NK-92 (cell line): ENCODE measurements around the gene NDUFC2.
"Not testable (repeated sequence)": the region's sequence is repeated elsewhere in the genome, so short reads cannot be mapped to it uniquely, and the experiment has no call there.

Source experiments
- DNase-seq: peaks from one replicate; lab custom pipeline; 2025; ENCODE audit not compliant: unreplicated experiment; lab: John Stamatoyannopoulos, UW

Gene NDUFC2

DNA sequence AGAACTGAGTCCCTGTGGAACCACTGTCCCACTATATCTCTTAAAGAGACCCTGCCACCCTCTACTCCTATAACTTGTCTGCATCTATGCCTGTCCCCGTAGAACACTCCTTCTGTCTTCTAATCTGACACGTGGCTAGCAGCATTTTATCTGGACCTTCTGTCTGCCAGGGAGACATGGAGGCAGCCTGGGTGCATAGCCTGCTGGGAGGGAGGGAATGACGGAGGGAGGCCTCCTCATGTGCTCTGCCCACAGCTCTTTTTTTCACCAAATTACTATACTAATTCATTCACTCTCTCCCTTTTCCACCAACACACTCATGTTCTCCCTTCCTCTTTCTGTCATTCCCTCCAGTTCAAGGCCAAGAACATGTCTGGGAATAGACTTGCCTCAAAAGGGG lies 23.6 kb downstream of the NDUFC2 start:
- no peak for DNase-seq

DNA sequence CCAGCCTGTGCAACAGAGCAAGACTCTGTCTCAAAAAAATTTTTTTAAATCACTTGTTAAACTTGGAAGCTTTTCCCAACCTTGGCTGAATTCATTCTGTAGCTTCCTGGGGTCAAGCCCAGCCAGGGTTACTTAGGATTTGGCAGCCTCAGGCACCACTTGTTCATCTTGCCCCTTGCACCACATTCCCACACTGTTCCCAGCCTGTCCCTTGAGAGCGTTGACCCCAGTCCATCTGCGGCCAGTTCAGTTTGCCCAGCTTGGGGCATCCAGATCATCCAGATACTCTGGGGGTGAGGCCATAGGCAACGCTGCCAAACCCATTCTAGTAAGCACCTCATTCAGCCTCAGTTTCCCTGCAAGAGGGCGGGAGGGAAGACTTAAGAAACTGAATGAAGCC lies 24.7 kb downstream of the NDUFC2 start:
- no peak for DNase-seq

DNA sequence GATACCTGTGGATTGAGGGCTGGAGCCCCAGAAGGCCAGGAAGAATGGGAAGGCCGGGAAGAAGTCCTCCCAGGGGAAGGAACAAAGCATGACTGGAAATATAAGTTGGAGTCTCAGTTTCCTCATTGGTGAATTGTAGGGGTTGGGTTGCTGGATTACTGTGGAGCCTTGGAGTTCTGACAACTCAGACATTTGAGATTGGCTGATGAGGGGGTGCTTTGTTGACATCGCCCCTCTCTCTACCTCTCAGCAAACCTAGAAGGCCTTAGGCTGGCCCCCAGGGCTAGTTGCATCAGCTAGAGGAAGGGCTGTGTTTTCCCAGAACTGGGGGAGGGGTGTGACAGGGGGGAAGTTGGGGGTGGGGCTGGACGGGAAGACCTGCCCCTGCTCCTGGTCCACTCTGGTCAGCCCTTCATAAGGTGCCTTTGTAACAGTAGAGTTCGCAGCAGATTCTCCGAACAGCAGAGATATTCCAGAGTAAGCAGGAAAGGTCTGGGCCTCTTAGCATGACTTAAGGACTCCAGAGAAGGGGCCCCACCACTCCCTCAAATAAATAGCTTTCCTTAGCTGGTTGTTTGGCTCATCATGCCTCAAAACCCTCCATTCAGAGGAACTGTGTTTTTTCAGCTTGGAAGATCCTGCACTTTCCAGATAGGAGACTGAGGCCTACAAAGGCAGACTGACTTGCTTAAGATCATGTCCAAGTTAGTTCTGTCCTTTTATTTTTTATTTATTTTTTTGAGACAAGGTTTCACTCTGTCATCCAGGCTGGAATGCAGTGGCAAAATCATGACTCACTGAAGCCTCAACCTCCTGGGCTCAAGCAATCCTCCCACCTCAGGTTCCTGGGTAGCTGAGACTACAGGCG lies 28.5 kb downstream of the NDUFC2 start:
- no peak for DNase-seq

DNA sequence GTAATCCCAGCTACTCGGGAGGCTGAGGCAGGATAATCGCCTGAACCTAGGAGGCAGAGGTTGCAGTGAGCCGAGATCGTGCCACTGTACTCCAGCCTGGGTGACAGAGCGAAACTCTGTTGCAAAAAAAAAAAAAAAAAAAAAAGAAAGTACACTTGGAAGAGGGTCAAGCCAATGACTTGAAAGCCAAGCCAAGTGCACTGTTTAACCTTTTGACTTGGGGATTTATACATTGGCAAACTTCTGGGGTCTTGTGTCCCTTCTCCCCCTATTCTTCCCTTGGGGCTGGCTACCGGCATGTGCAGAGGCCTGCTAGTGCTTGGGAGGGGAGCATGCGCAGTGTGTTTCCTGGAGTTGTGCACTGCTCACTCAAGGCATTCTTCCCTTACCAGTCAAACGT lies 30.3 kb downstream of the NDUFC2 start:
- no peak for DNase-seq

DNA sequence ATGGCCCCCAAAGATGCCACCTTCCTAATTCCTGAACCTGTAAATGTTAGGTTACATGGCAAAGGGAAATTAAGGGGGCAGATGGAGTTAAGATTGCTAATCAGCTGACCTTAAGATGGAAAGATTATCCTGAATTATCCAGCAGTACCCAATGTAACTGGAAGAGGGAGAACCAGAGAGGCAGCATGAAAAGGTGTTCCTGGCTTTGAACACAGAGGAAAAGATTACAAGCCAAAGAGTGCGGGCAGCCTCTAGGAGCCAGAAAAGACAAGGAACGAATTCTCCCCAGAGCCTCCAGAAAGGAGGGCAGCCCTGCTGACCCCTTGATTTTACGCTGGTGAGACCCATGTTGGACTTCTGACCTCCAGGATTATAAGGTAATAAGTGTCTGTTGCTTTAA lies 31.1 kb downstream of the NDUFC2 start:
- DNase-seq = no peak

DNA sequence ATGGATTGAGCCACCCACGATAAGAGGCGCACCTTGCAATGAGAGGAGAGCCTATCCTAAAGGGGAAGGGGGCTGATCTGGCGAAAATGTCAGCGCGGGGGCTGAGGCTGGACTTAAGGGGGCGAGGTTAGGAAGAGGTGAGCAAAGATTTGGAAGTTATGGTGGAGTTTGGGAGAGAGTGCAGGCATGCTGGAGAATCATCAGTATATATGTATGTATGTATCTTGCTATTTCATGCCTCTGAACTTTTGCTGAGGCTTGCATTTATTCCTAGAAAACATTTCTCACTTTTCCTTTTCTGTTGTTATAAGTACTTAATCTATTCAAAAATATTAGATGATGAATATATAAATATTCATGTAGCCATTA lies 33.2 kb downstream of the NDUFC2 start:
- DNase-seq = no peak

DNA sequence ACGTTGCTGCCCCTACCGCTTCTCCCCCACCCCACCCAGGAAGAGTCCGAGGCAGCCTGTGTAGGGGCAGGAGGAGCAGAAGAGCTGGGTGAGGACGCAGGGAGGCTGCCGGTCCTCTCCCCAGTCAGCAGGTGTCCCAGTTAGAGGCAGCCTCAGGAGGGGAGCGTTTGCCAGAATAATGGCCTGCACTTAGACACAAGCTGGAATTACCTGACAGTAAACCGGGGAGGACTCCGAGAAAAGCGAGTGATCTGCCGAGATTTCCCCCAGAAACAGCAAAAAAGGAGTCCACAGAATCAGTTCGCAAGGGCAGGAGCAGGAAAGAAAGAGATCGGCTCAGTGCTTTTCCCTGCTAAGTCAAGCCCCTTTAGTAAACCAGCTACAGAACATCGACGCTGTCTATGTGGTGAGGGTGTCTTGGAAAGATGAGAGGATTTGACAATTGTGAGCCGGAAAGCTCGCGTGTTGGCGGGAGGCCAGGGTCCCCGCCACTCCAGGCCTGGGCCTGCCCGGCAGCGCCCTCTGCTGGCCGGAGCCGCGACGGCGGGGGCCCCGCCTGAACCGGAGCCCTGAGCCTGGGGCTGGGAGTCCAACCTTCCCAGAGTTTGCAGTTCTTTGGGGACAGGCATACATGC lies 33.7 kb downstream of the NDUFC2 start:
- DNase-seq = no peak

DNA sequence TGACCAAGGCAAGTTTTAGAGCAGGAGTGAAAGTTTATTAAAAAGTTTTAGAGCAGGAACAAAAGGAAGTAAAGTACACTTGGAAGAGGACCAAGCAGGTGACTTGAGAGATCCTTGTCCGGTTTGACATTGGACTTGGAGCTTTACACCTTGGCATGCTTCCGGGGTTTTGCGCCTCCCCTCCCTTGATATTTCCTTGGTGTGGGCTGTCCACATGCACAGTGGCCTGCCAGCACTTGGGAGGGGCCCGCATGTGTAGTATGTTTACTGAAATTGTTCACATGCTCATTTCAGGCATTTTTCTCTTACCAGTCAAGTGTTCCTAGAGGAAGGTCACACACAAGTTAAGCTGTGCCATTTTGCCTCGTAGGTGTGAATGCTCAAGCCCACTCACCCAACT lies 35.0 kb downstream of the NDUFC2 start:
- DNase-seq = no peak

DNA sequence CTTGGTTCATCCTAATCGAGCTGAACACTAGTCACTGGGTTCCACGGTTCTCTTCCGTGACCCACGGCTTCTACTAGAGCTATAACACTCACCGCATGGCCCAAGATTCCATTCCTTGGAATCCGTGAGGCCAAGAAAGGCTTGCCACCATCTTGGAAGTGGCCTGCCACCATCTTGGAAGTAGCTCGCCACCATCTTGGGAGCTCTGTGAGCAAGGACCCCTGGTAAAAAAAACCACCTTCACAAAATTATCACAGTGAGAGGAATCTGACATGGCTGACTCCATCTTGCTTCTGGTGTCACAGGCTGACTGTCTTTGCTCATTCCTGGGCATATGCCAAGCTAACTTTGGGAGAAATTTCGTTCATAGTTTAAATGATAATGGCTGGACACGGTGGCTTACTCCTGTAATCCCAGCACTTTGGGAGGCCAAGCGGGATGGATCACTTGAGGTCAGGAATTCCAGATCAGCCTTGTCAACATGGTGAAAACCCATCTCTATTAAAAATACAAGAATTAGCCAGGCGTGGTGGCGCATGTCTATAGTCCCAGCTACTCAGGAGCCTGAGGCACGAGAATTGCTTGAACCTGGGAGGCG lies 37.7 kb downstream of the NDUFC2 start:
- no peak for DNase-seq

DNA sequence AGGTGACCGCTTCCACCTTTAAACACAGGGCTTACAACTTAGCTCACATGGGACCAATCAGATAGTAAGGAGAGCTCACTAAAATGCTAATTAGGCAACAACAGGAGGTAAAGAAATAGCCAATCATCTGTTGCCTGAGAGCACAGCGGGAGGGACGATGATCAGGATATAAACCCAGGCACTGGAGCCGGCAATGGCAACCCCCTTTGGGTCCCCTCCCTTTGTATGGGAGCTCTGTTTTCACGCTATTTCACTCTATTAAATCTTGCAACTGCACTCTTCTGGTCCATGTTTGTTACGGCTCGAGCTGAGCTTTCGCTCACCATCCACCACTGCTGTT lies 38.3 kb downstream of the NDUFC2 start:
- DNase-seq = not testable (repeated sequence)

DNA sequence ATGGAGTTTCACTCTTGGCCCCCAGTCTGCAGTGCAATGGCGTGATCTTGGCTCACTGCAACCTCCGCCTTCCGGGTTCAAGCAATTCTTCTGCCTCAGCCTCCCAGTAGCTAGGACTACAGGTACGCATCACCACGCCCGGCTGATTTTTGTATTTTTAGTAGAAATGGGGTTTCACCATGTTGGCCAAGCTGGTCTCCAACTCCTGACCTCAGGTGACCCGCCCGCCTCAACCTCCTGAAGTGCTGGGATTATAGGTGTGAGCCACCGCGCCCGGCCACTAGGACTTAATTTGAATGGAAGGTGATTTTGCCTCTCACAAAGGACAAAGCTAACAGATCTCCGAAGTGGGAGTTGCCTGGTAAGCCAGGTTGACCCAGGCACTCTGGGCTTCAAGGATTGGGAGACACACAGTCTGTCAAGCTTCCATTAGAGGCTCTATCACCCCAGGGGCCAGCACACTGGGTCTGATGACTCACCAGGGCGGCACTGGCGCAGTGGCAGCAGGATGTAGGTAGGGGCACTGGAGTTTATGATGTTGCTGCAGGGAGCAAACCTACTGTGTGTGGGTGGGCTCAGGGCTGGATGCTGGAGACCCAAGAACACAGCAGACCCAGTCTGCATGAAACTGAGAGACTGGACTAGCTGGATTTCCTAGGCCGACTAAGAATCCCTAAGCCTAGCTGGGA lies 38.8 kb downstream of the NDUFC2 start:
- no peak for DNase-seq

DNA sequence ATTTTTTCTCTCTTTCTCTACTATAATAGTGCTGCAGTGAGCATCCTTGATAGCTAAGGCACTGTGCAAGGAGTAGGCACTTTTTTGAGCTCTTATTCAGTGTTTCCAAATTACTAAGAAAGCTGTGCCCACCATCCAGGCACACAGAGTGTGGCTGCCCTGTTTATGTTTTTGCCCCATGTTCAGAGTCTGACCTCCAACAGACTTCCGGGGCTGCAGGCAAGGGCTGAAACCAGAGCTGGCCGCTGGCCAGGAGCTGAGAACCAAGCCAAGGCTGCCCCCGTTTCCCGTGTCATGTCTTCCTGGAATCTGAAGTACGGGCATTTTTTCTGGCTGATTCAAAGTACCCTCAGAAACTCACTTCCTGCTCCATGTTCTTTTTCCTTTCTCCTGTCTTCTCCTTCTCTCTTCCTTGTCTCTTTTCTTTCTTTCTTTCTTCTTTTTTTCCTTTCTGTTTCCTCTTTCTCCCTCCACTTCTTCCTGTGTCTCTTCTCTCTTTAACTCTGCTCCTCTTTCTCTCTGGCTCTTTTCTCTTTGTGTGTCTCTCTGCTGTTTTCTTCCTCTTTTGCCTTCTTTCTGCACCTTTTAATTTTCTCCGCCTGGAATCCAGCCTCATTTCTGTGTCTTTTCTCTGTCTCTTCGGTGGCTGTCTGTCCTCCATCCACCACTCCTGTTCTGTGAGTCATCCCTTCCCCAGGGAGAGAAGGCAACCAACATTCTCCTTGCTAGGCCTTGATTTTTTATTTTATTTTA lies 39.6 kb downstream of the NDUFC2 start:
- no peak for DNase-seq

DNA sequence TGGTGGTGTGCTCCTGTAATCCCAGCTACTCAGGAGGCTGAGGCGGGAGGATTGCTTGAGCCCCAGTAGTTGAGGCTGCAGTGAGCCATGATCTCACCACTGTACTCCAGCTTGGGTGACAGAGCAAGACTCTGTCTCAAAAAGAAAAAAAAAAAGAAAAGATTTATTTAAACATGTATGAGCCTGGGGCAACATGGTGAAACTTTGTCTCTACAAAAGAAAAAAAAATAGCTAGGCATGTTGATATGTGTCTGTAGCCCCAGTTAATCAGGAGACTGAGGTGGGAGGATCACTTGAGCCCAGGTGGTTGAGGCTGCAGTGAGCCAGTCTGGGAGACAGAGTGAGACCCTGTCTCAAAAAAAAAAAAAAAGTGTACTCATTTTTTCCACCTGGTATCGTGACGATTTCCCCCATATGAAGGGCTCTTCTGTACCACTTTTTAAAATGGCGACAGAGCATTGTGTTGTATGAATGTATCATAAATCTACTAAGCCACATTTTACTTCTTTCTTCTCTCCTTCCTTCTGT lies 40.2 kb downstream of the NDUFC2 start:
- DNase-seq = no peak

DNA sequence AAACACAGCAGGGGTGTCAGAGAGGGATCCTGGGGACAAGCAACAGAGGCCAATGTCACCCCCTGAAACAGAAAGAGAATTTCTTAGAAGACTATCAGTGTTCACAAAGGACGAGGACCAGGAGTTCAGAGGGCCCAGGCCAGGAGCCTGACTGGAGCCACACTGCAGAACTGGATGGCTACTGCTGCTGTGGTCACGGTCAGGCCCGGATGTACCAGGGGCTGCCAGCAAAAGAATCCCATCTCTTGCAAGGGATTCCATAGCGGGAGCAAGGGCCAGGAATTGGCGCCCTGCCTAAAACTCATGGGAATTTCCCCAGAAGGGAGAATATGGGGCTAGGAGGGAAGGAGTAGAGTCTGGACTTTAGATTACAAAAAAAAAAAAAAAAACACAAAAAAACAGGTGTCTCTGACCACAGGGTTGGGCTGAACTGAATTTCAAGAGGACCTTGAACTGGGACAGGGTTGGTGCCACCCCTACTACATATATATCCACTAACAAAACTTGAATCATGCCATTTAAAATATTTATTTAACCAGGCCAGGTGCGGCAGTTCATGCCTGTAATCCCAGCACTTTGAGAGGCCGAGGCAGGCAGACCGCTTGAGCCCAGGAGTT lies 40.9 kb downstream of the NDUFC2 start:
- no peak for DNase-seq

DNA sequence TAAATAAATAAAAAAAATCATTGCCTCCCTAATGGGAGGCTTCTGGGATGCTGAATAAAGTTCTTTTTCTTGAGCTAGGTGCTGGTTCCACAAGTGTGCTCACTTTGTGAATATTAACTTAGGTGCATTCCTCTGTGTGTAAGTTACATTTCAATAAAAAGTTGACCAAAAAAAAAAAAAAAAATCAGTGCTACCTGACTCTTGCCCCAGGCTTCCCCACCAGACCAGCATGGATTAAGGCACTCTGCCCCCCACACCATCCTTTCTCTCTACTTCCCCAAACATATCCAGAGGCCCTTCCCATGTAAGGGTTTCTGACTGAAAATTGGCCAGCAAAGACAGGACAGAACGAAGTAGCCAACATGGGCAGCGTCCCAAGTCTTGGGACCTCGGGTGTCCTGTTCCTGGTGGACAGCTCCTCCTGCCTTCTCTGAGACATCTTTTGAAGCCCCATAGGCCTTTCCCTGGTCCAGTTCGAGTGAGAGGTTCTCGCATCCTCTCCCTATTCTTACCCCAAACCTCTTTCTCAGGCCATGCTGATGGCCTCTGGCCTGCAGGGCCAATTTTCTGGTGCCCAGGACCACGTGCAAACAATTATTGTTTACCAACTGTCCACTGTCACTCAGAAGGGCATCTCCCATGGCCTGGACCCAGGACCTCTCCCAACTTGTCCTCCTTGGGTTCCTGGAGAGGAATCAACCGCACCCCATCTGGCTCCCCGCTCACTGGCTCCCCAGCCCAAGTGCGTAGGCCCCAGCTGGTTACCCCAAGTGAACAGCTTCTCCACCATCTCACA lies 41.6 kb downstream of the NDUFC2 start:
- no peak for DNase-seq

DNA sequence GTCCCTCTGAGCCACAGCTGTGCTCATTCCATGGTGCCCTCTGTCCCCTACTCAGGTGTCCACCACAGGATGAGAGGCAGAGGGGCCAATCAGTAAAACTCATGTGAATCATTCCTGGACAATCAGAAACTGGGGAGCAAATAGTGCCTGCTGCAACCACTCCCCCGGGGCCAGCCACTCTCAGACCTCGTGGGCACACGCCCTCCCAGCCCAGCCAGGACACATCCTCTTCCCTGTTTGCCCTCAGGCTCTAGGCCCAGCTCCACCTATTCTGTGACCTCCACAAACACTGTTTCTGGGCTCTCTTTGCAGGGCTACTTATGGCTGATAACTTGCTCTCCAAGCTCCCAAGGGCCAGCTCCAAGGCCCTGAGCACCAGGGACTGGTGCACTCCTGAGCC lies 42.6 kb downstream of the NDUFC2 start:
- DNase-seq = no peak

DNA sequence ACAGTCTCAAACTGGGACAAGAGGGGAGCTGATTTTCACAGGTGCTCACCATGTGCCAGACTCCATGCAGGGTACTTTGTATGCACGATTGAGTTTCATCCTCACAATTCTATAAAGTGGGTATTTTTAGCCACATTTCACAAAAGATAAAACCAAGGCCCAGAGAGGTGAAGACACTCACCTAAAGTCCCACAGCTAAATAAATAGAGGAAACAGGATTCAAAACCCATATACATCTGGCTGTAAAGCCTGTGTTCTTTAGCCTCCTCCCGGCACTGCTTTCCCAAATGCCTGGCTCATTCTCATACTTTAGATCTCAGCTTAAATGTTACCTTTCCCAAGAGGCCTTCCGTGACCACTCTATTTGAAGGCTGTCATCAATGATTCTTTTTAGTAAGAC lies 43.3 kb downstream of the NDUFC2 start:
- DNase-seq = no peak

DNA sequence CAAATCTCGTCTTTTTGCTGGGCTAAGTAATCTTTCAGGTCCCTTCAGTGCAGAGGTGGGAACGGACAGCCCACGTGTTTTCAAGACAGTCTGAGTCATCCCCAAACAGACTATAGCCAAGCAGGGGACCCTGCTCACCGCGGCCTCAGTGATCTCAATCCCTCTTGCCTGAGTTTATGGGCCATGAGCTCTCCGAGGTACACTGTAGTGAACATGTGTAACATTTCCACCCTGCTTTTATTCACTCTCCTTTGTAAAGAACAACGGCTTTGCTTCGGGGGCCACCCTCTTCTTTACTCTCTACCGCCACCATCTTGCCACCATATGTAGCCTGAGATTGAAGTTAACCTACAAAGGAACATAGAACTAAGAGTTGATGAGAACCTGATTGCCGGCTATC lies 45.0 kb downstream of the NDUFC2 start:
- no peak for DNase-seq

DNA sequence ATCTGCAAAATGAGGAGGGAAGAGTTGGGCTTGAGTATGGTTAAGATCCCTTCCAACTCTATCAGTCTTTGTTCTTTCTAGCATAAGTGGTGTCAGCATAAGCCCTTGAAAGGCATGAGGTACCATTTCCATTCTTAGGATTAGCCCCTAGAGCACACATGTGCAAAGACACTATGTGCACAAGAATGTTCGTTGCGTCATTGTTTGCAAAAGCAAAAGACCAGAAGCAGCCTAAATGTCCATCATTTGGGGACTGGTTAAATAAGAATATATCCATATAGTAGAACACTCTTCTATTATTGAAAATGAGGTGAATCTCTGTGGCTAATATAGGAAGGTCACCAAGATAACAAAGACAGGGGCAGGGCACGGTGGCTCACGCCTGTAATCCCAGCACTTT lies 46.6 kb downstream of the NDUFC2 start:
- no peak for DNase-seq

DNA sequence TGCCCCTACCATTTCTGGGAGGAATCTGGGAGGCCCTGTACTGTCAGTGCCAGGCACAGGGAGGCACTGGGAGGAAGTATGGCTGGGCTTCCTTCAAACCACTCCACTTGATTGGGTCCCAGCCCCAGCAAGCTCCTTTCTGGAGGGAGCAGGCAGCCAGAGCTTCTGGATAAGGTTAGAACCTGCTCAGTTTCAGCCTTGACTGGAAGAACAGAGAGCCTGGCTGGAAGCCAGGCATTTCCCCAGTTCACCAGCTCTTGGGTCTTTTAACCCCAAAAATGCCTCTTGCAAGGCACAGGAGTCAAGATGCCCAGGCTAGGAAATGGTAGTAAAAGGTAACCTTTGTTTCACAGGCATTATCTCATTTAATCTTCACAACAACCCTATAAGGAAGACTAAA lies 47.6 kb downstream of the NDUFC2 start:
- no peak for DNase-seq
